Measurements from ENCODE around the gene FOXJ1. TPM values are rescaled to one million over a fixed set of nuclear protein-coding genes. Genes with fewer than 3 reads are reported as not detected.

Gene FOXJ1
- total and polyA plus RNA-seq, 2 of the 13 experiments (the other 11 are each of a cell fraction or from before 2014, with no cell fraction given) = 0.98 to 1.6 TPM

DNA sequence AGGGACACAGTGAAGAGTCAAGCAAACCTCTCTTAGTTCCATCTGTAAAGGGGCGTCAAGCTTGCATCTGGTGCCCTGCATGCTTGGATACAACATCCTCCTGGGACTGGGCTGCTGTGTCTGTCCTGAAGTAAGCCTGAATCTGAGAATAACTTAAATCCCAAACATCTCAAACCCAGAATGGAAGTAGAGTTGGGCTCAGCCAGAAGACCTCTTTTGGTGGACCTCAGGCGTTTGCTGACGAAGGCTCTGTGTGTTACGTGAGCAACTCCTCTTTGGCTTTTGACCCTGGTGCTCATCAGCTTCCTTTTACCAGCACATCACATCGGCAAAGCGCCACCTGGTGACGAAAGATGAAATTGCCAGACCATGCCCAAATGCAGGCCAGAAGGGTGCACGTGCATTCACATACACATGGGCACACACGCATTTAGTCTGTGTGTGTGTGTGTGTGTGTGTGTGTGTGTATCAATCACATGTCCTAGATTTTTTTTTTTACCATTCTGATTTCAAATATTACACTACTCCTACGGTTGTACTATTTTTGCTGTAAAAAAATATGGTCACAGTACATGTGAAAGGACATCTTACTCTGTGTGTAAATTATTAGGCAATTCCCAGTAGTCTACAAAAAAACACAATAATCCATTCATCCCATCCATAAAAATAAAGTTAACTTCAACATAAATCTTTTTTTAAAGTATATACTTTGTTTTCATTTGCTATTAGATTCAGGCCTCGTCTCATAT is 41.1 kb upstream of the FOXJ1 start (continued):
- TF ChIP-seq GZF1 (CRISPR knock-in tag; IDR thresholded peaks at IDR 0.05) (no peak), XBP1 (CRISPR knock-in tag; IDR thresholded peaks at IDR 0.05) (no peak), ZNF777 (CRISPR knock-in tag; IDR thresholded peaks at IDR 0.05) (no peak), ZNF160 (CRISPR knock-in tag; IDR thresholded peaks at IDR 0.05) (no peak), PCBP2 (optimal IDR thresholded peaks at IDR 0.05; ENCODE audit: low read depth, low read length, poor library complexity, severe bottlenecking) (no peak), ZNF136 (CRISPR knock-in tag; IDR thresholded peaks at IDR 0.05; ENCODE audit: low read depth) (peak; percentile 69; the same call in 1 of the 2 replicates), HNF4A (CRISPR knock-in tag; IDR thresholded peaks at IDR 0.05) (peak; percentile 30; the same call in 1 of the 2 replicates), KDM5A (IDR thresholded peaks at IDR 0.05; ENCODE audit: borderline replicate concordance, low read length) (no peak), SIX1 (CRISPR knock-in tag; IDR thresholded peaks at IDR 0.05; ENCODE audit: borderline replicate concordance) (no peak), MAFG (CRISPR knock-in tag; IDR thresholded peaks at IDR 0.05) (no peak), NR3C1 (CRISPR knock-in tag; IDR thresholded peaks at IDR 0.05) (no peak), GFI1 (CRISPR knock-in tag; IDR thresholded peaks at IDR 0.05; ENCODE audit: borderline replicate concordance) (no peak), ZNF652 (CRISPR knock-in tag; IDR thresholded peaks at IDR 0.05; ENCODE audit: borderline replicate concordance, low read depth) (no peak), NONO (IDR thresholded peaks at IDR 0.05) (no peak), NONO (CRISPR knock-in tag; conservative IDR thresholded peaks at IDR 0.05) (no peak), MAZ (IDR thresholded peaks at IDR 0.05; ENCODE audit: borderline replicate concordance, low read depth, low read length) (no peak), MAZ (CRISPR knock-in tag; IDR thresholded peaks at IDR 0.05; ENCODE audit: low read depth) (no peak), ZNF101 (CRISPR knock-in tag; IDR thresholded peaks at IDR 0.05; ENCODE audit: borderline replicate concordance, low read depth) (no peak), NKX3-1 (CRISPR knock-in tag; IDR thresholded peaks at IDR 0.05) (no peak), NCOA1 (CRISPR knock-in tag; IDR thresholded peaks at IDR 0.05) (no peak)
- TF ChIP-seq, protein P1, sequence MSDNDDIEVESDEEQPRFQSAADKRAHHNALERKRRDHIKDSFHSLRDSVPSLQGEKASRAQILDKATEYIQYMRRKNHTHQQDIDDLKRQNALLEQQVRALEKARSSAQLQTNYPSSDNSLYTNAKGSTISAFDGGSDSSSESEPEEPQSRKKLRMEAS (IDR thresholded peaks at IDR 0.05) = peak; percentile 81
- TF ChIP-seq, protein P2, sequence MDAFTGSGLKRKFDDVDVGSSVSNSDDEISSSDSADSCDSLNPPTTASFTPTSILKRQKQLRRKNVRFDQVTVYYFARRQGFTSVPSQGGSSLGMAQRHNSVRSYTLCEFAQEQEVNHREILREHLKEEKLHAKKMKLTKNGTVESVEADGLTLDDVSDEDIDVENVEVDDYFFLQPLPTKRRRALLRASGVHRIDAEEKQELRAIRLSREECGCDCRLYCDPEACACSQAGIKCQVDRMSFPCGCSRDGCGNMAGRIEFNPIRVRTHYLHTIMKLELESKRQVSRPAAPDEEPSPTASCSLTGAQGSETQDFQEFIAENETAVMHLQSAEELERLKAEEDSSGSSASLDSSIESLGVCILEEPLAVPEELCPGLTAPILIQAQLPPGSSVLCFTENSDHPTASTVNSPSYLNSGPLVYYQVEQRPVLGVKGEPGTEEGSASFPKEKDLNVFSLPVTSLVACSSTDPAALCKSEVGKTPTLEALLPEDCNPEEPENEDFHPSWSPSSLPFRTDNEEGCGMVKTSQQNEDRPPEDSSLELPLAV (CRISPR knock-in tag; conservative IDR thresholded peaks at IDR 0.05; ENCODE audit: low read depth) = no peak
- TF ChIP-seq, protein P3, sequence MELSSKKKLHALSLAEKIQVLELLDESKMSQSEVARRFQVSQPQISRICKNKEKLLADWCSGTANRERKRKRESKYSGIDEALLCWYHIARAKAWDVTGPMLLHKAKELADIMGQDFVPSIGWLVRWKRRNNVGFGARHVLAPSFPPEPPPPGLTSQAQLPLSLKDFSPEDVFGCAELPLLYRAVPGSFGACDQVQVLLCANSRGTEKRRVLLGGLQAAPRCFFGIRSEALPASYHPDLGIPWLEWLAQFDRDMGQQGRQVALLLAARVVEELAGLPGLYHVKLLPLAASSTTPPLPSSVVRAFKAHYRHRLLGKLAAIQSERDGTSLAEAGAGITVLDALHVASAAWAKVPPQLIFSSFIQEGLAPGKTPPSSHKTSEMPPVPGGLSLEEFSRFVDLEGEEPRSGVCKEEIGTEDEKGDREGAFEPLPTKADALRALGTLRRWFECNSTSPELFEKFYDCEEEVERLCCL (CRISPR knock-in tag; IDR thresholded peaks at IDR 0.05; ENCODE audit: borderline replicate concordance) = no peak
- TF ChIP-seq, protein P4, sequence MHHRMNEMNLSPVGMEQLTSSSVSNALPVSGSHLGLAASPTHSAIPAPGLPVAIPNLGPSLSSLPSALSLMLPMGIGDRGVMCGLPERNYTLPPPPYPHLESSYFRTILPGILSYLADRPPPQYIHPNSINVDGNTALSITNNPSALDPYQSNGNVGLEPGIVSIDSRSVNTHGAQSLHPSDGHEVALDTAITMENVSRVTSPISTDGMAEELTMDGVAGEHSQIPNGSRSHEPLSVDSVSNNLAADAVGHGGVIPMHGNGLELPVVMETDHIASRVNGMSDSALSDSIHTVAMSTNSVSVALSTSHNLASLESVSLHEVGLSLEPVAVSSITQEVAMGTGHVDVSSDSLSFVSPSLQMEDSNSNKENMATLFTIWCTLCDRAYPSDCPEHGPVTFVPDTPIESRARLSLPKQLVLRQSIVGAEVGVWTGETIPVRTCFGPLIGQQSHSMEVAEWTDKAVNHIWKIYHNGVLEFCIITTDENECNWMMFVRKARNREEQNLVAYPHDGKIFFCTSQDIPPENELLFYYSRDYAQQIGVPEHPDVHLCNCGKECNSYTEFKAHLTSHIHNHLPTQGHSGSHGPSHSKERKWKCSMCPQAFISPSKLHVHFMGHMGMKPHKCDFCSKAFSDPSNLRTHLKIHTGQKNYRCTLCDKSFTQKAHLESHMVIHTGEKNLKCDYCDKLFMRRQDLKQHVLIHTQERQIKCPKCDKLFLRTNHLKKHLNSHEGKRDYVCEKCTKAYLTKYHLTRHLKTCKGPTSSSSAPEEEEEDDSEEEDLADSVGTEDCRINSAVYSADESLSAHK (CRISPR knock-in tag; IDR thresholded peaks at IDR 0.05; ENCODE audit: borderline replicate concordance) = no peak
- TF ChIP-seq, protein P5, sequence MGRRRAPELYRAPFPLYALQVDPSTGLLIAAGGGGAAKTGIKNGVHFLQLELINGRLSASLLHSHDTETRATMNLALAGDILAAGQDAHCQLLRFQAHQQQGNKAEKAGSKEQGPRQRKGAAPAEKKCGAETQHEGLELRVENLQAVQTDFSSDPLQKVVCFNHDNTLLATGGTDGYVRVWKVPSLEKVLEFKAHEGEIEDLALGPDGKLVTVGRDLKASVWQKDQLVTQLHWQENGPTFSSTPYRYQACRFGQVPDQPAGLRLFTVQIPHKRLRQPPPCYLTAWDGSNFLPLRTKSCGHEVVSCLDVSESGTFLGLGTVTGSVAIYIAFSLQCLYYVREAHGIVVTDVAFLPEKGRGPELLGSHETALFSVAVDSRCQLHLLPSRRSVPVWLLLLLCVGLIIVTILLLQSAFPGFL (CRISPR knock-in tag; IDR thresholded peaks at IDR 0.05) = no peak
